Measurements from ENCODE around the gene RPS27A.
"Not testable (repeated sequence)": the region's sequence is repeated elsewhere in the genome, so short reads cannot be mapped to it uniquely, and the experiment has no call there.

The RPS27A gene

DNA sequence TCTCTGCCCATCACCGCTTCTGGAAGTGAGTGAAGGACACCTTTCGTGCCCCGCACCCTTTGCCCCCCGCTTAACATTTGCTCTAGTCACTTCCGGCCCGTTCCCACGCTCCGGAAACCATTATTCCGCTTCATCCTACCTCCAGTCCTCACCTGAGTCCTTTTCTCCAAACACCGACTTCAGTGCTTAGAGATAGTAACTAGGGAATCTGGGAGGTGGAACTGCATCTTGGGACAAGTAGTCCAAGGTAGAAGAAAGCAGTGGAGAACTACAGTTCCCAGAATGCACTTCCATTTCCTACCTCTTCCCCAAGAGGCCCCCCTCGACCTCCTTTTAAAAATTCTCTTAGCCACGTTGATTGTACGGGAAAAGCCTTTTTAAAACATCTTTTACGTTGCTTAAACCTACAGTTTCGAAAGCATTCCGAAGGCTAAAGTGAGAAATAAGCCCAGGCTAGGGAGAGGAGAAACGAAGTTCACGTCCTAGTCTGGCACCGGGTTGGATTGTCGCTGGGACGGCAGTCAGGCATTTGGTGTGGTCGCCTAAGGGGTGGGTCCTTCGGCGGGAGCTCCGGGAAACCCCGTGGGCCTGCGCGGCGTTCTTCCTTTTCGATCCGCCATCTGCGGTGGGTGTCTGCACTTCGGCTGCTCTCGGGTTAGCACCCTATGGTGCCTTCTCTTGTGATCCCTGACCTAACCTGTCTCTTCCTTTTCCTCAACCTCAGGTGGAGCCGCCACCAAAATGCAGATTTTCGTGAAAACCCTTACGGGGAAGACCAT, at the start of gene RPS27A, which contains the start of gene CLHC1:
Gene RPS27A (plus strand): TSS at position 605 of the 779 bp plus-strand sequence. CDS start 137 bp downstream, at position 742.
Gene CLHC1 (minus strand): TSS at position 210 of the 779 bp plus-strand sequence. CDS start 9,882 bp downstream, outside the sequence.
- H3K27me3 Mint-ChIP-seq, result no peaks in the 10 kb centered on the region
- peak within 1 kb of the TSS; percentile 97 for H3K27ac Mint-ChIP-seq
- H3K4me3 Mint-ChIP-seq, result peak within 1 kb of the TSS; percentile 99
- peaks cover 47% of the 10 kb centered on the region for H3K36me3 Mint-ChIP-seq (ENCODE audit: low read depth)
- H3K4me1 Mint-ChIP-seq (ENCODE audit: low read depth), result peaks cover 47% of the 10 kb centered on the region
- no peaks in the 10 kb centered on the region for H3K9me3 Mint-ChIP-seq
- intact Hi-C loops (cut with micrococcal nuclease), result loop anchor here (5.0 to 10.0 kb wide), 3 partner anchors 35 to 385 kb away; partner anchors contain the start of genes CFAP36, MTIF2 and PPP4R3B

DNA sequence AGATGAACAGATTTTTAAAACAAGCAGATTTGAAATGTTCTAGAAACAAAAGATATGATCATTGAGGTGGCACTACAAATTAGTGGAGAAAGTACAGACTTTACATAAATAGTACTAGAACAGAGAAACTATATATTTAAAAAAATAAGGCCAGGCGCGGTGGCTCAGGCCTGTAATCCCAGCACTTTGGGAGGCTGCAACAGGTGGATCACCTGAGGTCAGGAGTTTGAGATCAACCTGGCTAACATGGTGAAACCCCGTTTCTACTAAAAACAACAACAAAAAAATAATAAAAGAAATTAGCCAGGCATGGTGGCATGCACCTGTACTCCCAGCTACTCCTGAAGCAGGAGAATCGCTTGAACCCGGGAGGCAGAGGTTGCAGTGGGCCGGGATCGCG, 45.7 kb upstream of the RPS27A start:
- not testable (repeated sequence) for H3K4me3 Mint-ChIP-seq; H3K27me3 Mint-ChIP-seq; H3K27ac Mint-ChIP-seq; H3K4me1 Mint-ChIP-seq (ENCODE audit: low read depth); H3K9me3 Mint-ChIP-seq; H3K36me3 Mint-ChIP-seq (ENCODE audit: low read depth)
- intact Hi-C loops (cut with micrococcal nuclease), result loop anchor here (10.0 kb wide), 1 partner anchor 452 kb away; no protein-coding TSS in a partner anchor

DNA sequence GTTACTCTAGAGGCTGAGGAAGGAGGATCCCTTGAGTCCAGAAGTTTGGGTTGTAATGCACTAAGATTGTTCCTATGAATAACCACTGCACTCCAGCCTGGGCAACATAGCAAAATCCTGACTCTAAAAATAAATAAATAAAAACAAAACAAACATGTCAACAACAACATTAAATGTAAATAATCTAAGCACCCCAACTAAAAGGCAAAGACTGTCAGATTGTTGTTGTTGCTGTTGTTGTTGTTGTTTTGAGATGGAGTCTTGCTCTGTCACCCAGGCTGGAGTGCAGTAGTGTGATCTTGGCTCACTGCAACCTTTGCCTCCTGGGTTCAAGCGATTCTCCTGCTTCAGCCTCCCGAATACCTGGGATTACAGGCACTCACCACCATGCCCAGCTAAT, 40.6 kb upstream of the RPS27A start:
- intact Hi-C loops (cut with micrococcal nuclease); H3K4me1 Mint-ChIP-seq (ENCODE audit: low read depth); H3K36me3 Mint-ChIP-seq (ENCODE audit: low read depth); H3K4me3 Mint-ChIP-seq; H3K27ac Mint-ChIP-seq; H3K27me3 Mint-ChIP-seq; H3K9me3 Mint-ChIP-seq: not testable (repeated sequence)

DNA sequence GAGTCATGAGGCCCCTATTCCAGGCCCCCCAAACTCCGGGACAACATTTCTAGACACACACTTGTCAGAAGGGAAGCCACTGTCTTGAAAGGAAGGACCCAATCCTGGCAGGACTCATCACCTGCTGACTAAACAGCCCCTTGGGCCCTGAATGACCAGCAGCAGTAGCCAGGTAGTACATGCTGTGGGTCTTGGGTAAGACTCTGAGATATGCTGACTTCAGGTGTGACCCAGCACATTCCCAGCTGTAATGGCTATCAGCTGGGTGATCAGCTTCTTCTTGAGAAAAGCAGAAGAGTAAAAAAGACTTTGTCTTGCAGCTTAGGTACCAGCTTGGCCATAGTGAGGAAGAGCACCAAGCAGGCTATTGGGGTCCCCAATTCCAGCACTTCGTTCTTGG, 36.0 kb upstream of the RPS27A start:
- Mint-ChIP-seq H3K4me3 (no peak overlapping the region), H3K27ac (no peak overlapping the region)
- intact Hi-C loops (cut with micrococcal nuclease), result no loop called here

DNA sequence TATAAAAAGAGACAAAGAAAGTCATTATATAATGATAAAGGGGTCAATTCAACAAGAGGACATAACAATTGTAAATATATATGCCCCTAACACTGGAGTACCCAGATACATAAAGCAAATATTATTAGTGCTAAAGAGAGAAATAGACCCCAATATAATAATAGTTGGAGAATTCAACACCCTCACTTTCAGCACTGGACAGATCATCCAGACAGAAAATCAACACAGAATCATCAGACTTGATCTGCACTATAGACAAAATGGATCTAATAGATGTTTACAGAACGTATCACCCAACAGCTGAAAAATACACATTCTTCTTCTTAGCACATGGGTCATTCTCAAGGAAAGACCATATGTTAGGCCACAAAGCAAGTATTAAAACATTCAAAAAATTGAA, 32.1 kb upstream of the RPS27A start:
- no peak overlapping the region for H3K27ac Mint-ChIP-seq
- H3K4me3 Mint-ChIP-seq, result no peak overlapping the region
- H3K4me1 Mint-ChIP-seq (ENCODE audit: low read depth), result no peaks in the 10 kb centered on the region
- H3K36me3 Mint-ChIP-seq (ENCODE audit: low read depth), result peaks cover 7% of the 10 kb centered on the region
- peaks cover 25% of the 10 kb centered on the region for H3K9me3 Mint-ChIP-seq
- intact Hi-C loops (cut with micrococcal nuclease), result no loop called here
- no peaks in the 10 kb centered on the region for H3K27me3 Mint-ChIP-seq

More for the DNA sequence above, 36.0 kb upstream of the RPS27A start:
- Mint-ChIP-seq H3K4me1 (ENCODE audit: low read depth) (no peaks in the 10 kb centered on the region), H3K9me3 (peaks cover 24% of the 10 kb centered on the region), H3K36me3 (ENCODE audit: low read depth) (peaks cover 7% of the 10 kb centered on the region), H3K27me3 (no peaks in the 10 kb centered on the region)

DNA sequence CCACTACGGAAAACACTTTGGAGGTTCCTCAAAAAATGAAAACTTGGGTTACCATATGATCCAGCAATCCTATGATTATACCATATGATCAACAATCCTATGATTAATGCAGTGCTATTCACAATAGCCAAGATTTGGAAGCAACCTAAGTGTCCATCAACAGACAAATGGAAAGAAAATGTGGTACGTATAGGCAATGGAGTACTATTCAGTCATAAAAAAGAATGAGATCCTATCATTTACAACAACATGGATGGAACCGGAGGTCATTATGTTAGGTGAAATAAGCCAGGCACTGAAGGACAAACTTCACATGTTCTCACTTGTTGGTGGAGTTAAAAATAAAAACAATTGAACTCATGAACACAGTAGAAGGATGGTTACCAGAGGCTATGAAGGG, 28.0 kb upstream of the RPS27A start:
- H3K4me3 Mint-ChIP-seq, result no peak overlapping the region
- H3K36me3 Mint-ChIP-seq (ENCODE audit: low read depth), result peaks cover 4% of the 10 kb centered on the region
- no peaks in the 10 kb centered on the region for H3K27me3 Mint-ChIP-seq
- H3K4me1 Mint-ChIP-seq (ENCODE audit: low read depth), result no peaks in the 10 kb centered on the region
- intact Hi-C loops (cut with micrococcal nuclease), result no loop called here
- H3K9me3 Mint-ChIP-seq, result peaks cover 21% of the 10 kb centered on the region
- no peak overlapping the region for H3K27ac Mint-ChIP-seq

DNA sequence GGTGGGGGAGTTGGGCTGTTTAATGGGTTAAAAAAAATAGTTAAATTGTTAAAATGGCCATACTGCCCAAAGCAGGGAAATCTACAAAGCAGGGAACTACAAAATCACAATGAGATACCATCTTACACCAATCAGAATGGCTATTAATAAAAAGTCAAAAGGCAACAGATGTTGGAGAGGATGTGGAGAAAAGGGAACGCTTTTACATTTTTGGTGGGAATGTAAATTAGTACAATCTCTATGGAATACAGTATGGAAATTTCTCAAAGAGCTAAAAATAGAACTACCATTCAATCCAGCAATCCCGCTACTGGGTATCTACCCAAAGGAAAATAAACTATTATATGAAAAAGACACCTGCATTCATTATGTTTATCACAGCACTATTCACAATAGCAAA, 27.5 kb upstream of the RPS27A start:
- peaks cover 17% of the 10 kb centered on the region for H3K9me3 Mint-ChIP-seq
- no peak overlapping the region for H3K4me3 Mint-ChIP-seq
- H3K27me3 Mint-ChIP-seq, result no peaks in the 10 kb centered on the region
- H3K27ac Mint-ChIP-seq, result no peak overlapping the region
- no peaks in the 10 kb centered on the region for H3K4me1 Mint-ChIP-seq (ENCODE audit: low read depth)
- intact Hi-C loops (cut with micrococcal nuclease), result no loop called here
- H3K36me3 Mint-ChIP-seq (ENCODE audit: low read depth), result no peaks in the 10 kb centered on the region

DNA sequence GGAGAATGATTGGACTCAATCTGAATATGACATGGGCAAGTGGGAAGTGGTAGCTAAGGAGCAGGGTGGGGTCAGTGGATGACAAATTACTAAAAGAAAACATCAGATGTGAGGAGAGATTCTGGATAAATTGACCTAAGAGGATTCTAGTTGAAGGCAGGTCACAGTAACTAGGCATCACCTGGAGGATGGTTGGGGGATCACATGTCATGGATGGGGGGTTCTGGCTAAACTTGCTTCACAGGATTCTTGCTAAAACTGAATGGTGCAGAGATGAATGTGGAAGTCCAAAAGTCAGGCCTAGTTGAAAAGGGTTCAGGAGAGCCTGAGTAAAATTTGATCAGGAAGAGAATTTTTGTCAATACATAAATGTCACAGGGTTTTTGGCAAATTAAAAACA, 18.7 kb upstream of the RPS27A start:
- no peak overlapping the region for H3K27ac Mint-ChIP-seq
- H3K4me1 Mint-ChIP-seq (ENCODE audit: low read depth), result peaks cover 6% of the 10 kb centered on the region
- intact Hi-C loops (cut with micrococcal nuclease), result no loop called here
- H3K9me3 Mint-ChIP-seq, result no peaks in the 10 kb centered on the region
- no peaks in the 10 kb centered on the region for H3K36me3 Mint-ChIP-seq (ENCODE audit: low read depth)
- no peak overlapping the region for H3K4me3 Mint-ChIP-seq
- H3K27me3 Mint-ChIP-seq, result no peaks in the 10 kb centered on the region

DNA sequence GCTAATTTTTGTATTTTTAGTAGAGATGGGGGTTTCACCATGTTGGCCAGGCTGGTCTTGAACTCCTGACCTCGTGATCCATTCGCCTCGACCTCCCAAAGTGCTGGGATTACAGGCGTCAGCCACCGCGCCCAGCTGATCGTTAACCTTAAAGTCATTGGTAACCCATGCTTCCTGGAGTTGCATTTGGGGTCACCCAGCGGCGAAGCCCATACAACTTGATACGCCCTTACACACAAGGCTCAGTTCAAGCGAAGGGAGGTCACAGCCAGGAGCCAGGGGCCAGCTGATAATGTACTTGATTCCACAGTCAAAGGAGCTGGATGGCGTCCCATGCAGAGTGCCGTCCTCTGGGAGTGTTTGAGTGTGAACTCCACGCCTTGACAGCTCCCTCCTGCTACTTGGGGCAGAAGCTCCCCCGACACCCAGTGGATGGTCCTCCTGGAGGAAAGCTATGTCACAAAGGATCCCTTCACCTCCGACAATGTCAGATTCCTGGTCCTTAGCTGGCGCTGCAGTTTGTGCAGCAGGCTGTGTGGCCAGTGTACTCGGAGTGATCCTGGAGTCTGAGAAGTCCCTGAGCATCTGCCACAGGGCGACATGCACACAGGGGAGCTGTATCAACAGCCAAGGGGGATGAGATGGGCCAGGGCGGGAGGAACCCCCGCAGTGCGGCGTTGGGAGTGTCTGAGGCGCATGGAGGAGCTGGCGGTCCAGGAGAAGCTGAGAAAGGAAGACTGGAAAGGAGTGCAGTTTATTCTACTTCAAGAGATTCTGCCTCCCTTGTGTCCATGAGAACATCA, 8.3 kb upstream of the RPS27A start:
- H3K36me3 Mint-ChIP-seq (ENCODE audit: low read depth), result no peaks in the 10 kb centered on the region
- H3K27ac Mint-ChIP-seq, result peak overlapping the region; percentile 83
- H3K9me3 Mint-ChIP-seq, result no peaks in the 10 kb centered on the region
- intact Hi-C loops (cut with micrococcal nuclease), result no loop called here
- no peaks in the 10 kb centered on the region for H3K27me3 Mint-ChIP-seq
- H3K4me3 Mint-ChIP-seq, result peak overlapping the region; percentile 80
- peaks cover 22% of the 10 kb centered on the region for H3K4me1 Mint-ChIP-seq (ENCODE audit: low read depth)

DNA sequence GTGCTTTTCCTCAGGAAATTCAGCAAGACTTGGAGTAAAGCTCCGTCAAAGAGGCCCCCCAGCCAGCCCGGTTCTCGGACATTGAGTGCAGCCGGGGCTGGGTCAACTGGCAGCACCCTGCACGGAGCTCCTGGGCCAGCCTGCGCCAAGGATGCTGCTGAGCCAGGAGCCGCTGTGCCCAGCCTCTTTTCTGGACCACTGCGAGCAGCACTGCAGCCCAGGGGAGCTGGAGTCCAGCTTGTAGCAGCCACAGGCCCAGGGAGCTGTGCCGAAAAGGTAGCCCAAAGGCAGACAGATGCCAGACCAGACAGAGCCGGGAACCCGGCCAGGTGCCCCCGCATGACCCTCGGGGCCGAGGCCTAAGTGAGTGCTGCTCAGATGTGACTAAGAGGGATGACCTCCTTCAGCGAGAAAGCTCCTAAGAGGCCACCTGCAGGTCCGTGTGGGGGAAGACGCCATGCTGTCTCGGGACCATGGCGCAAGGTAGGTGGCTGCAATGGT, 7.7 kb upstream of the RPS27A start:
- Mint-ChIP-seq H3K27me3 (no peaks in the 10 kb centered on the region), H3K4me3 (no peak overlapping the region), H3K9me3 (no peaks in the 10 kb centered on the region), H3K4me1 (ENCODE audit: low read depth) (peaks cover 22% of the 10 kb centered on the region), H3K27ac (no peak overlapping the region), H3K36me3 (ENCODE audit: low read depth) (no peaks in the 10 kb centered on the region)
- intact Hi-C loops (cut with micrococcal nuclease), result no loop called here

DNA sequence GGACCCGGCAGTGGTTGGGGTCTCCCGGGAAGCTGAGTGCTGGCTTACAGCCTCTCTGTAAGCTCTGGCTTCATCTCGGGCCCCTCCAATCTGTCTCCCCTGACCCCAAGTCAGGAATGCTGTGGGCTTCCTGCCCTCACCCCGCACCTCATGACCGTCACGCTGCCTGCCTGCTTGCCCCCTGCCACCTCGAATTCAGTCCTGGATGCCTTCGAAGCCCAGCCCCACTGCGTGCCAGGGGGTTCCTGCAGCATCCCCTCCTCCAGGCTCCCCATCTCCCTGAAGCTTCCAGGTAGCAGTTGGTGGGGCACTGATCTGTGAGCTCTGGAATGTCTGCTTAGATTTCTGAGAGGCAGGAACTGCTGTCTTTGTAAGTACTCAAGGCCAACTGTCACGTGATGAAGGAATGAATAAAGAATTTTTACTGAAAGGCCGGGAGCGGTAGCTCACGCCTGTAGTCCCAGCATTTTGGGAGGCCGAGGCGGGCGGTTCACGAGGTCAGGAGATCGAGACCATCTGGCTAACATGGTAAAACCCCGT, 6.9 kb upstream of the RPS27A start:
- H3K9me3 Mint-ChIP-seq, result no peaks in the 10 kb centered on the region
- no peaks in the 10 kb centered on the region for H3K36me3 Mint-ChIP-seq (ENCODE audit: low read depth)
- H3K27me3 Mint-ChIP-seq, result no peaks in the 10 kb centered on the region
- intact Hi-C loops (cut with micrococcal nuclease), result no loop called here
- H3K27ac Mint-ChIP-seq, result no peak overlapping the region
- H3K4me3 Mint-ChIP-seq, result no peak overlapping the region
- peaks cover 26% of the 10 kb centered on the region for H3K4me1 Mint-ChIP-seq (ENCODE audit: low read depth)

DNA sequence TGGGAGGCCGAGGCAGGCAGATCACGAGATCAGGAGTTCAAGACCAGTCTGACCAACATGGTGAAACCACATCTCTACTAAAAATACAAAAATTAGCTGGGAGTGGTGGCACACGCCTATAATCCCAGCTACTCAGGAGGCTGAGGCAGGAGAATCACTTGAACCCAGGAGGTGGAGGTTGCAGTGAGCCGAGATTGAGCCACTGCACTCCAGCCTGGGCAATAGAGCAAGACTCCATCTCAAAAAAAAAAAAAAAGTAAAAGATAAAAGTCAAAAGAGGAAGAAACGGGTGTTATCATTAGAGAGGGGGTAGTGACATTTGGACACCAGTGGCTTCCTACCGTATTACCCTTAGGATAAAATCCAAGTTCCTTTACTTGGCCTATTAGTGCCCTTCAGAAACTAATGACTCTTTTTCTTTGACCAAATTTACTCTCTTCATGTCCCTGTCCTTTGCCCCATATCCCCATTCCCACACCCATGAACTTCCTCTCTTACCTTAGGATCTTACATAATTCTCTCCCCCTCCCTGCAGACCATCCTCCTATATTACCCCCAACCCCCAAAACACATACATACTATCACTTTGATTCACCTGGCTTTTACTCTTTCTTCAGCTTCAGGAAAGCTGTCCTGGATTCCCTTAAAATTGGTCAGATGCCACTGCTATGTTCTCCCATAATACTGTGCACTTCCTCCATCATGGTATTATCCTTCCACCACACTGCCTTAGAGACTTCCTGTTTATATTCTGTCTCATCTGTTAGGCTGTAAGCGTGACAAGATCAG, 4.9 kb upstream of the RPS27A start:
- intact Hi-C loops (cut with micrococcal nuclease); H3K27me3 Mint-ChIP-seq: not testable (repeated sequence)
- peaks cover 42% of the 10 kb centered on the region for H3K4me1 Mint-ChIP-seq (ENCODE audit: low read depth)

DNA sequence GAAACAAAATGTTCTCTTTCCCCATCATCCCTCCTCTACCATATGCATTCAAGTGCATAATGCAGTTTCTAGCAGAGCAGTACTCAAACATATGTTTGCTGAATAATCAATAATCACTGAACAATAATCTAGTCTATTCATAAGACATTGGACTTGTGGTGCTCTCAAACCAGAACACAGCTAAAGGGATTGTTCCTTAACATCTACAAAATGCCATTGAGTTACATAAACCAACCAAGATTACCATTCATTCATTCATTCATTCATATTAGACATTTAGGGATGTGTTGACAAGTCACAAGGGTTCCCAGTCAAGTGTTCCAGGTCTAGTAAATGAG, 4.3 kb upstream of the RPS27A start:
- Mint-ChIP-seq H3K4me1 (ENCODE audit: low read depth) (peaks cover 43% of the 10 kb centered on the region), H3K9me3 (no peaks in the 10 kb centered on the region), H3K27ac (peak overlapping the region; percentile 77), H3K27me3 (no peaks in the 10 kb centered on the region), H3K4me3 (no peak overlapping the region), H3K36me3 (ENCODE audit: low read depth) (peaks cover 15% of the 10 kb centered on the region)
- intact Hi-C loops (cut with micrococcal nuclease), result no loop called here

More for the DNA sequence above, 4.9 kb upstream of the RPS27A start:
- peak overlapping the region; percentile 77 for H3K27ac Mint-ChIP-seq
- H3K9me3 Mint-ChIP-seq; H3K36me3 Mint-ChIP-seq (ENCODE audit: low read depth): not testable (repeated sequence)
- H3K4me3 Mint-ChIP-seq, result peak overlapping the region; percentile 17

Data from dendritic cell treated with granulocyte-macrophage colony-stimulating factor and Interleukin-4, amounts not matched to agents 40 ng/mL and 50 ng/mL, for 4 days (primary cell).